Measurements from ENCODE around the gene ATP8A2.

GRCh38 chr13:25992076-25992475, 620.3 kb downstream of the ATP8A2 start:
- TF ChIP-seq EP300 (IDR thresholded peaks at IDR 0.05) (no peak), POLR2A (IDR thresholded peaks at IDR 0.05) (no peak), POLR2AphosphoS5 (IDR thresholded peaks at IDR 0.05) (no peak)
- TF ChIP-seq, protein P1, sequence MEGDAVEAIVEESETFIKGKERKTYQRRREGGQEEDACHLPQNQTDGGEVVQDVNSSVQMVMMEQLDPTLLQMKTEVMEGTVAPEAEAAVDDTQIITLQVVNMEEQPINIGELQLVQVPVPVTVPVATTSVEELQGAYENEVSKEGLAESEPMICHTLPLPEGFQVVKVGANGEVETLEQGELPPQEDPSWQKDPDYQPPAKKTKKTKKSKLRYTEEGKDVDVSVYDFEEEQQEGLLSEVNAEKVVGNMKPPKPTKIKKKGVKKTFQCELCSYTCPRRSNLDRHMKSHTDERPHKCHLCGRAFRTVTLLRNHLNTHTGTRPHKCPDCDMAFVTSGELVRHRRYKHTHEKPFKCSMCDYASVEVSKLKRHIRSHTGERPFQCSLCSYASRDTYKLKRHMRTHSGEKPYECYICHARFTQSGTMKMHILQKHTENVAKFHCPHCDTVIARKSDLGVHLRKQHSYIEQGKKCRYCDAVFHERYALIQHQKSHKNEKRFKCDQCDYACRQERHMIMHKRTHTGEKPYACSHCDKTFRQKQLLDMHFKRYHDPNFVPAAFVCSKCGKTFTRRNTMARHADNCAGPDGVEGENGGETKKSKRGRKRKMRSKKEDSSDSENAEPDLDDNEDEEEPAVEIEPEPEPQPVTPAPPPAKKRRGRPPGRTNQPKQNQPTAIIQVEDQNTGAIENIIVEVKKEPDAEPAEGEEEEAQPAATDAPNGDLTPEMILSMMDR (IDR thresholded peaks at IDR 0.05) = no peak

All from upper lobe of left lung (tissue), 4 donors.